WTC11 (cell line): ENCODE results near the gene OR2AT4.

Experiments used
- ATF2 ChIP-seq: sonication (generic); formaldehyde crosslinking; IDR thresholded peaks from 2 replicates; pipeline ENCODE4 v1.8.1; 2022; ENCODE audit warnings: low read depth, missing genetic modification reagents, borderline replicate concordance
- E2F4 ChIP-seq: sonication (generic); formaldehyde crosslinking; IDR thresholded peaks from 2 replicates; pipeline ENCODE4 v1.8.1; 2022; ENCODE audit warnings: low read depth, mild to moderate bottlenecking, moderate library complexity, missing genetic modification reagents, borderline replicate concordance
- ELF4 ChIP-seq: sonication (generic); formaldehyde crosslinking; IDR thresholded peaks from 2 replicates; pipeline ENCODE4 v1.8.1; 2022; ENCODE audit warnings: low read depth, mild to moderate bottlenecking, moderate library complexity, missing genetic modification reagents
- FOXP4 ChIP-seq: sonication (generic); formaldehyde crosslinking; IDR thresholded peaks from 2 replicates; pipeline ENCODE4 v1.8.0; 2022; ENCODE audit warnings: mild to moderate bottlenecking, missing genetic modification reagents
- IRF1 ChIP-seq: sonication (generic); formaldehyde crosslinking; IDR thresholded peaks from 2 replicates; pipeline ENCODE4 v1.8.0; 2023; ENCODE audit warnings: missing genetic modification reagents
- MAX ChIP-seq: sonication (generic); formaldehyde crosslinking; IDR thresholded peaks from 2 replicates; pipeline ENCODE4 v1.8.0; 2022; ENCODE audit warnings: mild to moderate bottlenecking, missing genetic modification reagents
- NFE2L1 ChIP-seq: sonication (generic); formaldehyde crosslinking; IDR thresholded peaks from 2 replicates; pipeline ENCODE4 v1.8.1; 2023; ENCODE audit warnings: missing genetic modification reagents
- NR2C2 ChIP-seq: sonication (generic); formaldehyde crosslinking; IDR thresholded peaks from 2 replicates; pipeline ENCODE4 v1.8.0; 2022; ENCODE audit warnings: mild to moderate bottlenecking, missing genetic modification reagents
- TF ChIP-seq, protein P1 (sequence below): fragments of 200-600 bp; IDR thresholded peaks from 2 replicates; pipeline ENCODE4 v1.8.0; 2022; ENCODE audit warnings: antibody characterized with exemption

- TF ChIP-seq, protein P1, sequence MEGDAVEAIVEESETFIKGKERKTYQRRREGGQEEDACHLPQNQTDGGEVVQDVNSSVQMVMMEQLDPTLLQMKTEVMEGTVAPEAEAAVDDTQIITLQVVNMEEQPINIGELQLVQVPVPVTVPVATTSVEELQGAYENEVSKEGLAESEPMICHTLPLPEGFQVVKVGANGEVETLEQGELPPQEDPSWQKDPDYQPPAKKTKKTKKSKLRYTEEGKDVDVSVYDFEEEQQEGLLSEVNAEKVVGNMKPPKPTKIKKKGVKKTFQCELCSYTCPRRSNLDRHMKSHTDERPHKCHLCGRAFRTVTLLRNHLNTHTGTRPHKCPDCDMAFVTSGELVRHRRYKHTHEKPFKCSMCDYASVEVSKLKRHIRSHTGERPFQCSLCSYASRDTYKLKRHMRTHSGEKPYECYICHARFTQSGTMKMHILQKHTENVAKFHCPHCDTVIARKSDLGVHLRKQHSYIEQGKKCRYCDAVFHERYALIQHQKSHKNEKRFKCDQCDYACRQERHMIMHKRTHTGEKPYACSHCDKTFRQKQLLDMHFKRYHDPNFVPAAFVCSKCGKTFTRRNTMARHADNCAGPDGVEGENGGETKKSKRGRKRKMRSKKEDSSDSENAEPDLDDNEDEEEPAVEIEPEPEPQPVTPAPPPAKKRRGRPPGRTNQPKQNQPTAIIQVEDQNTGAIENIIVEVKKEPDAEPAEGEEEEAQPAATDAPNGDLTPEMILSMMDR: no peak
- no peak for TF ChIP-seq NR2C2 (CRISPR knock-in tag)
- TF ChIP-seq FOXP4: no peak
- no peak for TF ChIP-seq IRF1 (CRISPR knock-in tag)
- TF ChIP-seq ELF4 (CRISPR knock-in tag): no peak
- no peak for TF ChIP-seq E2F4 (CRISPR knock-in tag)
- TF ChIP-seq MAX: no peak
- no peak for TF ChIP-seq ATF2 (CRISPR knock-in tag)
- TF ChIP-seq NFE2L1 (CRISPR knock-in tag): no peak
These were observed 32.8 kb downstream of the OR2AT4 start for GRCh38 chr11:75063741-75064314.
